GM12892 (cell line): ENCODE results near the gene OBSCN.

Source experiments
- POLR2A ChIP-seq: IDR thresholded peaks from 2 replicates; pipeline ENCODE4 v1.6.1; 2011; ENCODE audit warnings: low read depth, low read length, control low read depth
- POLR2AphosphoS5 ChIP-seq: IDR thresholded peaks from 2 replicates; pipeline ENCODE4 v1.6.1; 2011; ENCODE audit warnings: low read depth, low read length, control low read depth
- TAF1 ChIP-seq: IDR thresholded peaks from 2 replicates; pipeline ENCODE4 v1.6.1; 2011; ENCODE audit warnings: low read depth, mild to moderate bottlenecking, control low read depth, low read length, borderline replicate concordance

DNA sequence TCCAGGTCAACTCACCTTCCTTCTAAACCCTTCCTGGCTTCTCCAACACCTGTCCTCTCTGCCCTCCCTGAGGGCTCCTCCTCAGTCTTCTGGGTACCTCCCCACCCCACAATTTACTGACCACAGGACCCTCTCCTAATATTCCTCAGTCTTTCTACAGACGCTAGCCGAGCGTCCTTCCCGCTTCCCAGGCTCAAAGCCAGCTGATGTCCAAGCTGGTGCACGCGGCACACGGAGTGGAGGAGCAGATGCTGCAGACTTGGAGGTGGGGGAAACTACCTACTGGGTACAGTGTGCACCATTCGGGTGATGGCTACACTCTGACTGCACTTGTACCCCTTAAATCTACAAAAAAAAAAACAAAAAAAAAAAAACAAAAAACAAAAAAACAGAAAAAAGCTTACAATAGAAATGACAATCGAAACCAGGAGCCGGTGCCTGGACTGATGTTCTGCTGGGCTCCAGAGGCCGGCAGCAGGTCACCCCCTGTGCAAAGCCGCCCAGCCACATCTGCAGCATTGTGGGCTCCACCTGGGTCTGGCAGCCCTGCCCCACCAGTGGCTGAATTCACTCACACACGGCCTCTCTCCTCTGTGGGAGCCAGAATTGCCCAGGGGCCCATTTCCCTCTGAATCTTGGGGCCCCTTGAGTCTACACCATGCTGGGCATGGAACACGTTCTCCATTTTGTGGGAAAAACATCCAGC, 191.8 kb downstream of the OBSCN start:
- no peak for TF ChIP-seq TAF1
- TF ChIP-seq POLR2AphosphoS5 = no peak
- TF ChIP-seq POLR2A = no peak
